Measurements from ENCODE around the gene LGALS7. TPM values are rescaled to one million over a fixed set of nuclear protein-coding genes. Genes with fewer than 3 reads are reported as not detected.

Gene LGALS7
- total and polyA plus RNA-seq, 2 of the 4 experiments (the other 2 are of a cell fraction) = not detected

DNA sequence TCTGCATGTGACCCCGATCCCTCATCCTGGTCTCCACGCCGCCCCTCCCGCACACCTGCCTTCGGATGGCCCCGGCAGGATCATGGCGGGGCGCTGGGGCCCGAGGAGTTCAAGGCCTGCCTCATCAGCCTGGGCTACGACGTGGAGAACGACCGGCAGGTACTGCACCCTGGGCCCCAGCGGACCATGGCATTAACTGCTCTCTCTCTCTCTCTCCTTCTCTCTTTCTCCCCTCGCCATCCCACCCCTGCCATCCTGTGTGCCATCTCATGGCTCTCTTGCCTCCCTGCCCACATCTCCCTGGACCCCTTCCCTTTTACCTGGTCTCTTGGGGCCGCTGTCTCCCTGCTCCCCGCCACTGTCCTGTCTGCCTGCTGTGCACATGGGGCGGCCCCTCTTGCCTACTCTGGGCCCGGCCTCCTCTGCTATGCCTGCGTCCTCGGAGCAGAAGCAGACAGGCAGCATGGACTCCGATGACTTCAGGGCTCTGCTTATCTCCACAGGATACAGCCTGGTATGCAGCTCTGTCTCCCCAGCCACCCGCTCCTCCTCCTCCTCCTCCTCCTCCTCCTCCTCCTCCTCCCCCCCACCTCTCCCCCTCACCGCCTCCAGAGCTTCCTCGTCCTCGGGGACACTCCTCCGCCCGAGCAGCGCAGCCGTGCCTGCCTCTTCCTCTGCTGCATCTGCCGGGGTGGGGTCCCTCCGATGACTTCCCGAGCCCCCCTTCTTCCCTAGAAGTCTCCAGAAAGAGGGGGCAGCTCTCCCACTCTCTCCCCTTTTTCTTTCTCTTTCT, 45.3 kb downstream of the LGALS7 start:
- Histone ChIP-seq H4K20me1 (ENCODE audit: insufficient read depth, low read length) (peaks cover 16% of the 10 kb centered on the region), H4K8ac (ENCODE audit: low read depth in 2 of 2, low read length in 2 of 2) (no peak overlapping the region), H2AK9ac (replicated peaks; ENCODE audit: low read depth, low read length, poor library complexity) (peak overlapping the region; percentile 1), H3K23ac (ENCODE audit: low read depth, low read length) (no peak overlapping the region), H3K9ac (ENCODE audit: low read depth, low read length) (no peak overlapping the region), H3K4me3 (ENCODE audit: insufficient read depth, low read depth, low read length) (no peak overlapping the region), H3K9me1 (ENCODE audit: insufficient read depth, low read length) (no peaks in the 10 kb centered on the region), H3K79me1 (ENCODE audit: low read depth in 1 of 2, low read length in 2 of 2) (peaks cover 18 to 40% of the 10 kb centered on the region in 2 experiments), H2BK5ac (ENCODE audit: low read depth, low read length, poor library complexity, severe bottlenecking) (no peak overlapping the region), H2BK15ac (ENCODE audit: low read depth, low read length) (no peak overlapping the region), H4K5ac (ENCODE audit: low read depth, low read length) (no peak overlapping the region), H2AK5ac (ENCODE audit: low read depth, low read length) (no peak overlapping the region), H3K27me3 (ENCODE audit: control insufficient read depth, insufficient read depth, low read length) (no peaks in the 10 kb centered on the region), H2AFZ (replicated peaks; ENCODE audit: low read length, poor library complexity) (no peak overlapping the region), H3K4ac (ENCODE audit: low read depth, low read length) (no peak overlapping the region), H3K4me1 (ENCODE audit: control insufficient read depth, insufficient read depth, low read length) (0 out of 2 replicates have a peak, but pooled peaks cover 2% of the 10 kb centered on the region), H3K27ac (ENCODE audit: insufficient read depth, low read length) (no peak overlapping the region), H3K14ac (replicated peaks; ENCODE audit: low read depth, low read length) (no peak overlapping the region), H3K36me3 (ENCODE audit: control insufficient read depth, insufficient read depth, low read length) (peaks cover 78% of the 10 kb centered on the region), H2BK120ac (ENCODE audit: low read depth, low read length) (no peak overlapping the region), H3K9me3 (ENCODE audit: control insufficient read depth, insufficient read depth, low read length) (no peaks in the 10 kb centered on the region), H4K91ac (ENCODE audit: insufficient read depth, low read depth, low read length) (no peak overlapping the region), H3K18ac (ENCODE audit: low read depth, low read length) (no peak overlapping the region), H3K56ac (ENCODE audit: extremely low read depth, insufficient read depth, low read length) (no peak overlapping the region), H2BK20ac (ENCODE audit: low read depth, low read length) (no peak overlapping the region), H3K4me2 (ENCODE audit: low read depth, low read length) (no peak overlapping the region)
- TF ChIP-seq MAFK (IDR thresholded peaks at IDR 0.05; ENCODE audit: low read depth, low read length) (no peak), POLR2A (IDR thresholded peaks at IDR 0.05; ENCODE audit: low read depth, low read length) (no peak), BHLHE40 (IDR thresholded peaks at IDR 0.05; ENCODE audit: low read depth, low read length) (no peak), MXI1 (IDR thresholded peaks at IDR 0.05; ENCODE audit: borderline replicate concordance, low read depth, low read length) (no peak), RAD21 (IDR thresholded peaks at IDR 0.05; ENCODE audit: low read length) (no peak), NFE2L2 (IDR thresholded peaks at IDR 0.05; ENCODE audit: low read depth, low read length) (no peak), CEBPB (IDR thresholded peaks at IDR 0.05; ENCODE audit: low read depth, low read length) (no peak), MAZ (IDR thresholded peaks at IDR 0.05; ENCODE audit: borderline replicate concordance, low read depth, low read length) (no peak), FOS (IDR thresholded peaks at IDR 0.05; ENCODE audit: low read depth, low read length) (no peak)
- TF ChIP-seq, protein P1, sequence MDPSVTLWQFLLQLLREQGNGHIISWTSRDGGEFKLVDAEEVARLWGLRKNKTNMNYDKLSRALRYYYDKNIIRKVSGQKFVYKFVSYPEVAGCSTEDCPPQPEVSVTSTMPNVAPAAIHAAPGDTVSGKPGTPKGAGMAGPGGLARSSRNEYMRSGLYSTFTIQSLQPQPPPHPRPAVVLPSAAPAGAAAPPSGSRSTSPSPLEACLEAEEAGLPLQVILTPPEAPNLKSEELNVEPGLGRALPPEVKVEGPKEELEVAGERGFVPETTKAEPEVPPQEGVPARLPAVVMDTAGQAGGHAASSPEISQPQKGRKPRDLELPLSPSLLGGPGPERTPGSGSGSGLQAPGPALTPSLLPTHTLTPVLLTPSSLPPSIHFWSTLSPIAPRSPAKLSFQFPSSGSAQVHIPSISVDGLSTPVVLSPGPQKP (IDR thresholded peaks at IDR 0.05; ENCODE audit: borderline replicate concordance, low read depth, low read length) = no peak
- TF ChIP-seq, protein P2, sequence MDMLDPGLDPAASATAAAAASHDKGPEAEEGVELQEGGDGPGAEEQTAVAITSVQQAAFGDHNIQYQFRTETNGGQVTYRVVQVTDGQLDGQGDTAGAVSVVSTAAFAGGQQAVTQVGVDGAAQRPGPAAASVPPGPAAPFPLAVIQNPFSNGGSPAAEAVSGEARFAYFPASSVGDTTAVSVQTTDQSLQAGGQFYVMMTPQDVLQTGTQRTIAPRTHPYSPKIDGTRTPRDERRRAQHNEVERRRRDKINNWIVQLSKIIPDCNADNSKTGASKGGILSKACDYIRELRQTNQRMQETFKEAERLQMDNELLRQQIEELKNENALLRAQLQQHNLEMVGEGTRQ (IDR thresholded peaks at IDR 0.05; ENCODE audit: low read depth, low read length) = no peak
- TF ChIP-seq, protein P3, sequence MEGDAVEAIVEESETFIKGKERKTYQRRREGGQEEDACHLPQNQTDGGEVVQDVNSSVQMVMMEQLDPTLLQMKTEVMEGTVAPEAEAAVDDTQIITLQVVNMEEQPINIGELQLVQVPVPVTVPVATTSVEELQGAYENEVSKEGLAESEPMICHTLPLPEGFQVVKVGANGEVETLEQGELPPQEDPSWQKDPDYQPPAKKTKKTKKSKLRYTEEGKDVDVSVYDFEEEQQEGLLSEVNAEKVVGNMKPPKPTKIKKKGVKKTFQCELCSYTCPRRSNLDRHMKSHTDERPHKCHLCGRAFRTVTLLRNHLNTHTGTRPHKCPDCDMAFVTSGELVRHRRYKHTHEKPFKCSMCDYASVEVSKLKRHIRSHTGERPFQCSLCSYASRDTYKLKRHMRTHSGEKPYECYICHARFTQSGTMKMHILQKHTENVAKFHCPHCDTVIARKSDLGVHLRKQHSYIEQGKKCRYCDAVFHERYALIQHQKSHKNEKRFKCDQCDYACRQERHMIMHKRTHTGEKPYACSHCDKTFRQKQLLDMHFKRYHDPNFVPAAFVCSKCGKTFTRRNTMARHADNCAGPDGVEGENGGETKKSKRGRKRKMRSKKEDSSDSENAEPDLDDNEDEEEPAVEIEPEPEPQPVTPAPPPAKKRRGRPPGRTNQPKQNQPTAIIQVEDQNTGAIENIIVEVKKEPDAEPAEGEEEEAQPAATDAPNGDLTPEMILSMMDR (conservative IDR thresholded peaks at IDR 0.05; ENCODE audit: low read depth, low read length) = no peak
- CTCF ChIA-PET = no interaction called here
- POLR2A ChIA-PET (ENCODE audit: unreplicated experiment) = no interaction called here
- in situ Hi-C loops (cut with MboI; ENCODE audit: low sequenced_read_pairs) = loop anchor here (25.0 kb wide), 1 partner anchor 184 kb away; the partner anchor contains the start of gene CCER2
- ATAC-seq (ENCODE audit: low read depth) (no peak), DNase-seq (no peak)
- WGBS, 2 experiments (ENCODE audit: extremely low coverage in 2 of 2, insufficient read length in 1 of 2) = 85% methylated on average over 12 of the region's 33 CpGs; no CpG with 5 or more reads in 1 of the 2 experiments
- dilution Hi-C loops (cut with HindIII; ENCODE audit: low sequenced_read_pairs, unreplicated experiment) = no loop called here
- intact Hi-C loops (cut with micrococcal nuclease) = loop anchor here (2.0 kb wide), 1 partner anchor 203 kb away; the partner anchor contains the start of genes MRPS12 and SARS2
- BruUV-seq (replicated peaks) = no TSS peak
